Psoas muscle (tissue), 8 donors: ENCODE measurements around the gene OR10G4. TPM values are rescaled to one million over a fixed set of nuclear protein-coding genes. Genes with fewer than 3 reads are reported as not detected.

Experiments
- ATAC-seq, 4 donors: fragments of 200-7000 bp; cut with Tn5 transposase; one replicate each; pipeline ENCODE4 v1.9.1; 2020; ENCODE audit warnings: moderate library complexity in 3 of 4, mild to moderate bottlenecking in 2 of 4
- DNase-seq, 2 donors: peaks; one replicate each; pipeline ENCODE4 v3.0.0-alpha.2; 2020
- H3K27ac ChIP-seq: fragments of 200-600 bp; one replicate; pipeline ENCODE4 v1.8.0; 2022
- H3K27me3 ChIP-seq, 3 donors: fragments of 200-600 bp in 1 of 3; one replicate each; pipeline versions ENCODE4 v1.6.1 to v1.8.0; 2013 to 2022; ENCODE audit warnings: low read length in 2 of 3, mild to moderate bottlenecking in 2 of 3, moderate library complexity in 1 of 3; ENCODE audit not compliant: insufficient read depth in 3 of 3
- H3K36me3 ChIP-seq, 2 donors: fragments of 200-600 bp in 1 of 2; one replicate each; pipeline versions ENCODE4 v1.6.1 to v1.8.0; 2013 to 2022; ENCODE audit warnings: low read depth in 1 of 2, mild to moderate bottlenecking in 1 of 2, moderate library complexity in 1 of 2; ENCODE audit not compliant: insufficient read depth in 1 of 2
- H3K4me1 ChIP-seq: fragments of 200-600 bp; one replicate; pipeline ENCODE4 v1.8.0; 2022
- H3K4me3 ChIP-seq: fragments of 200-600 bp; one replicate; pipeline ENCODE4 v1.8.0; 2022; ENCODE audit warnings: mild to moderate bottlenecking
- H3K9me3 ChIP-seq: fragments of 200-600 bp; one replicate; pipeline ENCODE4 v1.8.0; 2022
- WGBS, 3 donors: extraction: QIAGEN DNeasy Blood & Tissue Kit; methylation state at CpG; one replicate each; pipeline versions ENCODE4 v1.1.6 to v1.1.7; 2013; 5-methylcytosine and 5-hydroxymethylcytosine counted together
- intact Hi-C, 2 donors: fragments of 100-400 bp; cut with DNase I; formaldehyde crosslinking; loops; one replicate each; pipeline versions ENCODE4 v1.11.0 to v1.14.2; 2022
- long read RNA-seq, 2 donors: library from polyadenylated mRNA; unstranded; transcript quantifications; one replicate each; pipeline ENCODE4 v2.0.0, GENCODE V29; 2021
- polyA plus RNA-seq, 3 donors: library from polyadenylated mRNA; stranded (reverse); fragments of 200-250 nt; gene quantifications; one replicate each; pipeline ENCODE4 v1.2.3, GENCODE V29; 2013
- total RNA-seq, 4 donors: library from RNA; stranded (reverse); fragmentation: NEBNext Ultra II Directional in 2 of 4; extraction: Animal tissue kit (Norgen Biotek cat#: 25700) in 2 of 4; gene quantifications; one replicate each; pipeline versions ENCODE4 v1.2.1 to v1.2.4, GENCODE V29; 2021 to 2023
- TF ChIP-seq, protein P1 (sequence below): fragments of 200-600 bp; IDR thresholded peaks from one replicate; pipeline ENCODE4 v1.8.0; 2022; ENCODE audit warnings: antibody characterized with exemption
- donor health status: healthy with polysubstance abuse.
- donor health status: DM: no; HTN: no; CAD: no; lungs with moderate emphysema.
- donor health status: Bipolar disorder and iron deficiency.
- donor health status: healthy.
- donor health status: DM: yes; HTN: yes; CAD: no.
- donor health status: DM: no; HTN: no; CAD: no.
- donor health status: DM: no; HTN: no; CAD: no.
- donor health status: DM: yes; HTN: yes; CAD: no.

The OR10G4 gene, protein sequence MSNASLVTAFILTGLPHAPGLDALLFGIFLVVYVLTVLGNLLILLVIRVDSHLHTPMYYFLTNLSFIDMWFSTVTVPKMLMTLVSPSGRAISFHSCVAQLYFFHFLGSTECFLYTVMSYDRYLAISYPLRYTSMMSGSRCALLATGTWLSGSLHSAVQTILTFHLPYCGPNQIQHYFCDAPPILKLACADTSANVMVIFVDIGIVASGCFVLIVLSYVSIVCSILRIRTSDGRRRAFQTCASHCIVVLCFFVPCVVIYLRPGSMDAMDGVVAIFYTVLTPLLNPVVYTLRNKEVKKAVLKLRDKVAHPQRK
- total RNA-seq, result not detected
- not detected for polyA plus RNA-seq
- long read RNA-seq, donor 1, result 0 reads
- long read RNA-seq, donor 2, result 0 reads

DNA sequence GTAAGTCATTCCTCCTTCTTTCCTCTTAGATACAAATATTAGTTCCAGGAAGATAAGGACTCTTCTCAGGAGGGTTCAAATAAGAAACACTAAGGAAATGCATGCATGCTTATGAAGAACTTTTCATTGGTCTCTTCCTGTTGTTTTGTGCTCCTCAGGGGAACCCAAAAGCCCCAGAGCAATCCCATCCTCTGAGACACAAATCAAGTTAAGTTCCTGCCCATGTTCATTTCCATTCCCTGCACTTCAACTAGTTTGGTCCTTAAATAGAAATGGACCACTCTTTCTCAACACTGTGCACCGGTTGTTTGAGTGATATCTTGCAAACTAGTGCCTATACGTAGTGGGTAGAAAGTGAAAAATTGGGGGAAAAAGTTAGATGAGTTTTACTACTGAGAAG, at the start of gene OR10G4:
Gene OR10G4, plus strand, starts transcription at position 301 of the 400 bp plus-strand sequence. CDS start 2,578 bp downstream, outside the sequence.
- no peak within 1 kb of the TSS for H3K27ac ChIP-seq
- H3K27me3 ChIP-seq, result peaks cover 0 to 3% (median 0%) of the 10 kb centered on the region in 3 donors
- intact Hi-C loops, result no loop called here
- no peaks in the 10 kb centered on the region for H3K9me3 ChIP-seq
- ATAC-seq, result no peak
- TF ChIP-seq, protein P1, sequence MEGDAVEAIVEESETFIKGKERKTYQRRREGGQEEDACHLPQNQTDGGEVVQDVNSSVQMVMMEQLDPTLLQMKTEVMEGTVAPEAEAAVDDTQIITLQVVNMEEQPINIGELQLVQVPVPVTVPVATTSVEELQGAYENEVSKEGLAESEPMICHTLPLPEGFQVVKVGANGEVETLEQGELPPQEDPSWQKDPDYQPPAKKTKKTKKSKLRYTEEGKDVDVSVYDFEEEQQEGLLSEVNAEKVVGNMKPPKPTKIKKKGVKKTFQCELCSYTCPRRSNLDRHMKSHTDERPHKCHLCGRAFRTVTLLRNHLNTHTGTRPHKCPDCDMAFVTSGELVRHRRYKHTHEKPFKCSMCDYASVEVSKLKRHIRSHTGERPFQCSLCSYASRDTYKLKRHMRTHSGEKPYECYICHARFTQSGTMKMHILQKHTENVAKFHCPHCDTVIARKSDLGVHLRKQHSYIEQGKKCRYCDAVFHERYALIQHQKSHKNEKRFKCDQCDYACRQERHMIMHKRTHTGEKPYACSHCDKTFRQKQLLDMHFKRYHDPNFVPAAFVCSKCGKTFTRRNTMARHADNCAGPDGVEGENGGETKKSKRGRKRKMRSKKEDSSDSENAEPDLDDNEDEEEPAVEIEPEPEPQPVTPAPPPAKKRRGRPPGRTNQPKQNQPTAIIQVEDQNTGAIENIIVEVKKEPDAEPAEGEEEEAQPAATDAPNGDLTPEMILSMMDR, result no peak
- no peaks in the 10 kb centered on the region for H3K36me3 ChIP-seq
- no peaks in the 10 kb centered on the region for H3K4me1 ChIP-seq
- DNase-seq, result no peak
- H3K4me3 ChIP-seq, result no peak within 1 kb of the TSS
- 71 to 81% (median 80%) methylated on average over 2 of the region's 2 CpGs for WGBS, 3 donors

DNA sequence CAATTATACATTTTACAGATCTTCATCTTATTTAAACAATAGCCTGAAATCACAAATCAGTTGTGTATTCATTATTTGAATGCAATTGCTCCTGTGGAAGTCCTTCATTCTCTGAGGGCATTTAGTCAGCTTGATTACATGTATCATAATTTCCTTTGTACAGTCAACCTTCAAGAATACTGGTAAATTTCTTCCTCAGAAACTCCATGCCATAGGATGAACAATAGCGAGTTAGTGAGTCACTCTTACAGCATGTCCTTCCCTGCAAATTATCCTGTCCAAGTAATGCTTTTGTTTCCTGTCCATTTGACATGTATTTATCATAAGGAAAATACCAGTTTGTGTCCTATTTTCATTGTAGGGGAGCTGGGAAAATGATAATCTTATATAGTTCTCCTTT, 39.0 kb upstream of the OR10G4 start:
- intact Hi-C loops, result no loop called here
- TF ChIP-seq, protein P1, result no peak
- 55 to 78% (median 65%) methylated on average over 1 of the region's 1 CpG for WGBS, 3 donors
- H3K4me1 ChIP-seq, result no peaks in the 10 kb centered on the region
- no peaks in the 10 kb centered on the region for H3K36me3 ChIP-seq
- no peaks in the 10 kb centered on the region for H3K27me3 ChIP-seq
- no peak overlapping the region for H3K27ac ChIP-seq
- ATAC-seq (no peak), DNase-seq (no peak)
- H3K9me3 ChIP-seq, result no peaks in the 10 kb centered on the region
- no peak overlapping the region for H3K4me3 ChIP-seq

DNA sequence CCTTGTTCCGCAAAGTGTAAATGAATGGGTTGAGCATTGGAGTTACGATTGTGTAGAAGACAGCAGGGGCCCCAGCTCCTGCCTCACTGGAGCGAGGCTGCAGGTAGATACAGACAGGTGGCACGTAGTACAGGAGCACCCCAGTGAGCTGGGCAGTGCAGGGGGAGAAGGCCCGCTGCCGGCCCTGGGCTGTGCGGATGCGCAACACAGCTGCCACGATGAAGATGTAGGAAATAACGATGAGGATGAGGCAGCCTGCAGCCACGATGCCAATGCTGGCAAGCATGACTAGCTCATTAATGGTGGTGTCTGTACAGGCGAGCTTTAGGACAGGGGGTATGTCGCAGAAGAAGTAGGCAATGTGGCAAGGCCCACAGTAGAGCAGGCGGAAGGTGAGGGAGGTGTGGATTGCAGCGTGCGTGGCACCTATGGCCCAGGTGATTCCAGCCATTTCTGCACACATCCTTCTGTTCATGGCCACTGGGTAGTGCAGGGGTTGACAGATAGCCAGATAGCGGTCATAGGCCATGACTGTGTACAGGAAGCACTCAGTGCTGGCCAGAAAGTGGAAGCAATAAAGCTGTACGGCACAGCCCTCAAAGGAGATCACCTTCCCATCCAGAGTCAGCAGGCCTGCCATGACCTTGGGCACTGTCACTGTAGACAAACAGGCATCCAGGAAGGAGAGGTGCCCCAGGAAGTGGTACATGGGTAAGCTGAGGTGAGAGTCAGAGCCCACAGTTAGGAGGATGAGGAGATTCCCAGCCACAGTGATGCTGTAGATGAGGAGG, 35.8 kb upstream of the OR10G4 start:
- H3K36me3 ChIP-seq, result no peaks in the 10 kb centered on the region
- H3K4me3 ChIP-seq, result no peak overlapping the region
- H3K4me1 ChIP-seq, result no peaks in the 10 kb centered on the region
- WGBS, 3 donors, result 88 to 94% (median 91%) methylated on average over 18 of the region's 18 CpGs
- intact Hi-C loops, result no loop called here
- H3K27me3 ChIP-seq, result no peaks in the 10 kb centered on the region
- DNase-seq (no peak), ATAC-seq (no peak)
- no peaks in the 10 kb centered on the region for H3K9me3 ChIP-seq
- TF ChIP-seq, protein P1, result no peak
- no peak overlapping the region for H3K27ac ChIP-seq

DNA sequence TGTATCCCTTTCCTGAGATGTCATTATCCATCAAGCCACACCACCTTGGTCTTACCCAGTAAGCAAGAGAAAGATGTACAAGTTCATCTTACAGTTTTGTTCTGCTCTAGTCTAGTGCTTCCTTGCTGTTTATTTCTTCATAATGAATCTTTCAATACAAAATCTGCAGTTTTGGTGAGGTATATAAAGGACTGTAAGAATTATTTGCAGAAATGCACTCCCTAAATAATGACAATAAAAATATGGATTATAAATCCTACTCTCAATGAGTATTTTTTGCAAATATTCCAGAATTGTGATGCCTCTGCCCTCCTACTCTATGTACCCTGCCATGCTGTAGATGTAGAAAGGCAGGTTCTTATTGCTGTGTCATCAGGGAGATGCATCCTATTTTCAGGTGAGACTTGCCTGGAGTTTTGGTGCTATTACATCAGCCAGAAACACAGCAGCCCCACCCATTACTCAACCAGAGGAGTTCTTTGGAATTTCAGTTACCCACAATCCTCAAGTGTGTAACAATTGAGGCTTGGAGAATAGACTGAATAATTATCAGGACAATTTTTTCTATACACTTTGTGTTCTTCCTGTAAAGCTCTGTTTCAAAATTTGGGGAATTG, 35.0 kb upstream of the OR10G4 start, which contains the start of gene OR10S1:
Gene OR10S1, minus strand, starts transcription at position 51 of the 617 bp plus-strand sequence. CDS start 117 bp downstream, outside the sequence.
- no peak within 1 kb of the TSS for H3K27ac ChIP-seq
- no peaks in the 10 kb centered on the region for H3K27me3 ChIP-seq
- no peaks in the 10 kb centered on the region for H3K4me1 ChIP-seq
- intact Hi-C loops, result no loop called here
- TF ChIP-seq, protein P1, result no peak
- H3K9me3 ChIP-seq, result no peaks in the 10 kb centered on the region
- DNase-seq (no peak), ATAC-seq (no peak)
- H3K4me3 ChIP-seq, result no peak within 1 kb of the TSS
- H3K36me3 ChIP-seq, result no peaks in the 10 kb centered on the region
